PC-9 (cell line): ENCODE measurements around the gene PTPN9. TPM values are rescaled to one million over a fixed set of nuclear protein-coding genes. Genes with fewer than 3 reads are reported as not detected.

Experiments
- BruUV-seq: library from RNA; stranded (reverse); fragments of 400-500 nt; replicated peaks from 2 replicates; lab custom pipeline; 2021; lab: Mats Ljungman, UMichigan
- CTCF ChIA-PET: fragments of 300-600 bp; sonication (Branson Sonifier 250); formaldehyde crosslinking; loops from one replicate; lab custom pipeline; 2022; ENCODE audit warnings: antibody characterized with exemption; lab: Charles Lee
- POLR2A ChIA-PET: fragments of 300-600 bp; sonication (Branson Sonifier 250); formaldehyde crosslinking; loops from one replicate; lab custom pipeline; 2022; ENCODE audit warnings: antibody characterized with exemption; ENCODE audit not compliant: unreplicated experiment; lab: Charles Lee
- DNase-seq, 2 experiments: peaks; one replicate each; pipeline versions ENCODE4 v3.0.0 to v3.0.0-alpha.2; 2015 to 2022; ENCODE audit warnings: mixed read lengths in 1 of 2
- H2AFZ ChIP-seq: fragments of 200-600 bp; sonication (generic); 2 replicates; pipeline ENCODE4 v1.8.1; 2017; ENCODE audit warnings: antibody characterized with exemption
- H3F3A ChIP-seq: fragments of 200-600 bp; sonication (generic); 2 replicates; pipeline ENCODE4 v1.8.1; 2017; ENCODE audit warnings: antibody characterized with exemption, mild to moderate bottlenecking, low read depth; ENCODE audit not compliant: insufficient read depth
- H3K27ac ChIP-seq: fragments of 200-600 bp; sonication (generic); 2 replicates; pipeline ENCODE4 v1.6.1; 2016; ENCODE audit warnings: mixed run types
- H3K27me3 ChIP-seq: fragments of 200-600 bp; sonication (generic); 2 replicates; pipeline ENCODE4 v1.6.1; 2016; ENCODE audit warnings: low read depth, mixed run types; ENCODE audit not compliant: insufficient read depth
- H3K36me3 ChIP-seq: fragments of 200-600 bp; sonication (generic); 2 replicates; pipeline ENCODE4 v1.6.1; 2016; ENCODE audit warnings: low read depth, mixed run types
- H3K4me1 ChIP-seq: fragments of 200-600 bp; sonication (generic); replicated peaks from 2 replicates; pipeline ENCODE4 v1.6.1; 2016; ENCODE audit warnings: mixed run types; ENCODE audit not compliant: insufficient read depth
- H3K4me2 ChIP-seq: fragments of 200-600 bp; sonication (generic); 2 replicates; pipeline ENCODE4 v1.6.1; 2017; ENCODE audit warnings: mixed run types
- H3K4me3 ChIP-seq: fragments of 200-600 bp; sonication (generic); 2 replicates; pipeline ENCODE4 v1.6.1; 2016; ENCODE audit warnings: mixed run types
- H3K79me2 ChIP-seq: fragments of 200-600 bp; sonication (generic); 2 replicates; pipeline ENCODE4 v1.6.1; 2017; ENCODE audit warnings: low read depth, mixed run types
- H3K9me2 ChIP-seq: fragments of 200-600 bp; sonication (generic); 2 replicates; pipeline ENCODE4 v1.8.1; 2017; ENCODE audit warnings: mild to moderate bottlenecking; ENCODE audit not compliant: insufficient read depth
- H3K9me3 ChIP-seq: fragments of 200-600 bp; sonication (generic); 2 replicates; pipeline ENCODE4 v1.8.1; 2016; ENCODE audit warnings: low read depth; ENCODE audit not compliant: insufficient read depth
- H4K20me1 ChIP-seq: fragments of 200-600 bp; sonication (generic); 2 replicates; pipeline ENCODE4 v1.8.1; 2017; ENCODE audit not compliant: insufficient read depth
- EZH2 ChIP-seq: fragments of 200-600 bp; sonication (generic); IDR thresholded peaks from 2 replicates; pipeline ENCODE4 v1.8.0; 2017; ENCODE audit warnings: antibody characterized with exemption, low read depth
- intact Hi-C: fragments of 100-400 bp; cut with micrococcal nuclease; formaldehyde crosslinking; loops from one replicate; pipeline ENCODE4 v1.10.0; 2022; ENCODE audit not compliant: unreplicated experiment
- total RNA-seq: library from RNA; stranded (reverse); gene quantifications from 2 replicates; pipeline ENCODE4 v1.2.3, GENCODE V29; 2021
- TF ChIP-seq, protein P1 (sequence below): fragments of 200-600 bp; sonication (generic); conservative IDR thresholded peaks from 2 replicates; pipeline ENCODE4 v1.6.1; 2017; ENCODE audit warnings: mixed run types, antibody characterized with exemption, mild to moderate bottlenecking, moderate library complexity

PTPN9 gene
- total RNA-seq, 1 experiment from 2014 or later: 22.4 TPM

GRCh38 chr15:75451202-75451673, 127.9 kb downstream of the PTPN9 start:
- Histone ChIP-seq H2AFZ (peak overlapping the region; percentile 75; the same call in 1 of the 2 replicates), H3K4me1 (peaks cover 12% of the 10 kb centered on the region), H3K27me3 (no peaks in the 10 kb centered on the region), H3K36me3 (no peaks in the 10 kb centered on the region), H3K79me2 (peaks cover 52% of the 10 kb centered on the region), H3K9me3 (no peaks in the 10 kb centered on the region), H3K27ac (peak overlapping the region; percentile 80), H3K4me3 (peak overlapping the region; percentile 68; the same call in 1 of the 2 replicates), H3K4me2 (peak overlapping the region; percentile 63), H3K9me2 (no peaks in the 10 kb centered on the region), H3F3A (peaks cover 43% of the 10 kb centered on the region), H4K20me1 (peaks cover 44% of the 10 kb centered on the region)
- intact Hi-C loops: loop anchor here (2.0 to 5.0 kb wide), 3 partner anchors 84 to 216 kb away; partner anchors contain the start of genes MAN2C1 and PTPN9
- DNase-seq: peak in 1 of 2 experiments; percentile 46
- ChIA-PET POLR2A (interaction anchor here (0.5 to 2.1 kb wide), 17 partner anchors 29 to 1338 kb away, joined by 3 to 39 read pairs (median 5); partner anchors contain the start of genes IMP3, MAN2C1, RPP25 and SNUPN), CTCF (interaction anchor here (0.5 to 1.8 kb wide), 6 partner anchors 82 to 287 kb away, joined by 3 to 5 read pairs (median 4); partner anchors contain the start of gene MAN2C1)
- BruUV-seq: no TSS peak
- TF ChIP-seq, protein P1, sequence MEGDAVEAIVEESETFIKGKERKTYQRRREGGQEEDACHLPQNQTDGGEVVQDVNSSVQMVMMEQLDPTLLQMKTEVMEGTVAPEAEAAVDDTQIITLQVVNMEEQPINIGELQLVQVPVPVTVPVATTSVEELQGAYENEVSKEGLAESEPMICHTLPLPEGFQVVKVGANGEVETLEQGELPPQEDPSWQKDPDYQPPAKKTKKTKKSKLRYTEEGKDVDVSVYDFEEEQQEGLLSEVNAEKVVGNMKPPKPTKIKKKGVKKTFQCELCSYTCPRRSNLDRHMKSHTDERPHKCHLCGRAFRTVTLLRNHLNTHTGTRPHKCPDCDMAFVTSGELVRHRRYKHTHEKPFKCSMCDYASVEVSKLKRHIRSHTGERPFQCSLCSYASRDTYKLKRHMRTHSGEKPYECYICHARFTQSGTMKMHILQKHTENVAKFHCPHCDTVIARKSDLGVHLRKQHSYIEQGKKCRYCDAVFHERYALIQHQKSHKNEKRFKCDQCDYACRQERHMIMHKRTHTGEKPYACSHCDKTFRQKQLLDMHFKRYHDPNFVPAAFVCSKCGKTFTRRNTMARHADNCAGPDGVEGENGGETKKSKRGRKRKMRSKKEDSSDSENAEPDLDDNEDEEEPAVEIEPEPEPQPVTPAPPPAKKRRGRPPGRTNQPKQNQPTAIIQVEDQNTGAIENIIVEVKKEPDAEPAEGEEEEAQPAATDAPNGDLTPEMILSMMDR: no peak
- no peak for TF ChIP-seq EZH2

DNA sequence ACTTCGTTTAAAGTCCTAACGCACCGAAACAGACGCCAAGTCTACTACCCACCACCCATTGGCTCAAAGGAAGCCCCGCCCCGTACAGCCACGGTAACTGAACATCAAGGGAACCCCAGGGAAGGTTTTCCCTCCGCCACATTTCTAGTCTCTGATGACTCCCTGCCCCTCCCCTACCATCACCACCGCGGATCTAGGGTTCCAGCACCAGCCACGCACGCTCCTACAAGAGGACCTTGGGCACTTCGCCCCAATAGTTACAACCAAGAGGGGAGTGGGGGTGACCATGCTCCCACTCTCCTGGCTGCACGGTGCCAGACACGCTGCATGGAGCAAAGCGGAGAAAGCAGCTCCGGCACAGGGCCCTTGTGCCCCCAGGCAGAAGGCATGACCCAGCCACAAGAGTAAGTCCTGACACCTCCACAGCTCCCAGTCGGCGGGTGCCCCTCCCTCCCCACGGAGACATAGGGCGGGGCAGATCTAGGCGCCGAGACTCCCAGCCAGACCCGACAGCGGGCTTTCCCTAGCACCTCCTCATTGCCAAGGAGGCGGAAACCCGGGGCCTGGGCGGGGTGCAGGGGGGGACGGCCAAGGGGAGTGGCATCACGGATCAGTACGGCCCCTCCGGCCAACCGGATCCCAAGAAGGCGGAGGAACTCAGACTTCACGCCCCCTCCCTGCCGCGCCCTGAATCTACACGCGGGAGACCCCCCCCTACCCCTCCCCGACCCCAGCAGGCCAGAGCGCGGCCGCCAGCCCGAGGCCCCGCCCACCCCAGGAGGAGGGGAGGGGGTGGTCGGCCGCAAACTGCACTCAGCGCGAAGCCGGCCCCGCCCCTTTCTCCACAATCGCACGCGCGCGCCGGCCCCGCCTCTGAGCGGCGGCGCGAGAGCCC, 128.6 kb downstream of the PTPN9 start:
- Histone ChIP-seq H3K27me3 (no peaks in the 10 kb centered on the region), H3K27ac (peak overlapping the region; percentile 58), H4K20me1 (peaks cover 48% of the 10 kb centered on the region), H3K9me3 (no peaks in the 10 kb centered on the region), H3K36me3 (no peaks in the 10 kb centered on the region), H3K4me3 (peak overlapping the region; percentile 73), H3K4me2 (peak overlapping the region; percentile 97), H2AFZ (peak overlapping the region; percentile 61; the same call in 1 of the 2 replicates), H3F3A (peaks cover 43% of the 10 kb centered on the region), H3K79me2 (peaks cover 59% of the 10 kb centered on the region), H3K4me1 (peaks cover 16% of the 10 kb centered on the region), H3K9me2 (no peaks in the 10 kb centered on the region)
- intact Hi-C loops: loop anchor here (2.0 to 5.0 kb wide), 3 partner anchors 83 to 217 kb away; partner anchors contain the start of genes MAN2C1 and PTPN9
- CTCF ChIA-PET: interaction anchor here (0.6 to 1.8 kb wide), 3 partner anchors 82 to 287 kb away, joined by 3 to 5 read pairs (median 3); partner anchors contain the start of gene MAN2C1
- POLR2A ChIA-PET: interaction anchor here (0.6 to 2.1 kb wide), 9 partner anchors 44 to 1338 kb away, joined by 3 to 39 read pairs (median 5); partner anchors contain the start of genes MAN2C1 and RPP25
- BruUV-seq: no TSS peak
- peak; percentile 86 to 96 for DNase-seq
- TF ChIP-seq, protein P1: no peak; the same call in 1 of the 2 replicates
- no peak for TF ChIP-seq EZH2
